Embryonic facial prominence (tissue), 1 donor: ENCODE measurements around the gene CFAP92.
"Not testable (repeated sequence)": the region's sequence is repeated elsewhere in the genome, so short reads cannot be mapped to it uniquely, and the experiment has no call there.

Experiments
- DNase-seq: peaks from one replicate; pipeline ENCODE4 v3.0.0-alpha.2; 2016; ENCODE audit errors: extremely low spot score

The CFAP92 gene

GRCh38 chr3:128936341-128936740, 57.5 kb downstream of the CFAP92 start:
- DNase-seq = no peak

DNA sequence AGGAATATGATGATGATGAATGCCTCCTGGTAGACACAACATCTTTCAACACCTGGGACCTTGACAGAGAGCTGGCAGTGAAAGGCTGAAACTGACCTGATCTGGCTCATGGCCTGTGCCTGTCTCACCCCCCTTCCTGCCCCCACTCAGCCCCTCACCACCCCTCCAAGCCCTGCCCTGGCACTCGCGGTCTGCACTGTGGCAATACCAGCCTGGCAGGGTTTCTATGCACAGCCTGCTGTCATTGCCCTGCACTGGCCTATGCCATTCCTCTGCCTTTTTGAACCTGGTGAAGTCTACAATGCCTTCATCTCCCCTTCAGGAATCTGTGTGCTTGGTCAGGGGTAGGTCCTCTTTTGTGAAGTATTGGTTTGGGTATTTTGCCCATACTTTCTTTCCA, 58.0 kb downstream of the CFAP92 start:
- DNase-seq = no peak

DNA sequence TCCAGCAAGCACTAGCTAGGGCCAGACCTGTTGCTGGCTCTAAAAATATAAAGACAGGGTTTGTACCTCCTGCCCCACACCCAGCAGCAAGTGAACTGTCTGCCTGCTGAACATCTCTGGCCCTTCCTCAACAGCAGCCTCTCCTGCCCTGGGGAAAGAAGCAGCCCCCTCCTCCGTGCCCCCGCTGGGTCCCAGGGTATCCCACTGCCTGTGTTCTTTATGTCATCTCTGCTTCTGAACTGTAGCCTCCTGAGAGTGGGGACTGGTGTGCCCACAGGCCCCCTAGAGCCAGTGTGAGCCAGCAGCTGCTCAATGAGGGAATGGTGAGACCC, 60.0 kb downstream of the CFAP92 start:
- no peak for DNase-seq

DNA sequence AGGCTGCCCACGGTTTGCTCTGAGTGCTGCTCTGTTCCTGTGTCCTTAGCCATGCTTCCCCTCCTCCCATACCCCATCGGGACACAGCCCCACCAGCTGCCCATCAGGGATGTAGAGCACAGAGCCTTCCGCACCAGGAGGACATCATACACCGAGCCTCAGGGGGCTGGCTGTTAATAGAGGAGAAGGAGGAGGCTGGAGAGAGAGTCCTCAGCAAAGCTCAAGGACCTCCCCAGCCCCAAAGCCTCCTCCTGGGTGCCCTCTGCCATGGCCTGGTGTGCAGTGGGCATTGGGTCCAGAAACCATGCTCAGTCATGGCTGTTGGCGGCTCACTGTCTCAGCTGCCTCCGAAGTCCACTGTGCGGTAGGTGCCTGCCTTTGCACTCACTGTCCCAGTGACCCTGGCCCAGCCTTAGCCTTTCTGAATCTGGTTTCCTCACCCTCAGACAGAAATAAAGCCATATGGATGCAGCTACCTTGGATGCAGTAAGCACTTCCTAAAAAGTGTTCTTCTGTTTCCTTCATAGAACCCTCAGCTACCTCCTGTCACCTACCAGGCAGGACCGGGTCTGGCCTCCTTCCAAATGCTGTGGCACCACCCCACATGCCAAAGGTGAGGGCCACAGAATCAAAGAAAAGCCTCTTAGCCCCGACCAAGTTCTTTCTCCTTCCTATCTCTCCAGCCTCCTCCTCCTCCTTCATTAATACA, 60.5 kb downstream of the CFAP92 start:
- DNase-seq = no peak

DNA sequence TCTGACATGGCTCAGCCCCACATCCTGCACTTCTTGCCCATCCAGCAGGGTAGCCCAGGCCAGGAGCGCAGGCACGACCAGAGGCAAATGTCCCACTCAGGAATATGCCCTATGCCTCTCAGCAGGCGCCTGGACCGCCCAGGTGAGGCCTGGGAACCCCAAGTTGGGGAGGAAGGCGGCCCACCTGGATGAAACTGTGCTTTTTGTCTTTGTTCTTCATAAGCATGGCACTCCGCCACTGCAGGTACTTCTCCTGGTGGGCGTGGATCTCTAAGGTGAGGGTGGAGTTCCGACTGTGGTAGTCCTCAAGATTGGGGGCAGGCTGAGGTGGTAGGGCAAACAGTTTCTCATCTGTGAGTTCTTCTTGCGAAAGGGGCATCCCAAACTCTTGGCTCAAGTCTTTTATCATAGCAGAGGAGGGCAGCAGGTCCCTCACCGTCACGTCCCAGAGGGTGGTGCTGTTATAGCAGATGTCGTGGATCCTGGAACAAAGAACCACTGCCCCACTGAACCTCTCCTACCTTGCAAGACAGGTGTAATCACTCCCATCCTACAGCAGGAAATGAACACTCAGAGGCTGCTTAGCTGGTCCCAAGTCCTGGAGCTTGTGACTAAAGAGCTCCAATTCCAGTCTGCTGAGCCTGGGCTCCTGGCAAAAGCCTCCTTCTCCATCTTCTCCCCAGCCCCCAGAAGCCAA, 61.2 kb downstream of the CFAP92 start:
- no peak for DNase-seq

GRCh38 chr3:128931046-128931445, 62.8 kb downstream of the CFAP92 start:
- no peak for DNase-seq

- no peak for DNase-seq
These were observed 64.5 kb downstream of the CFAP92 start for GRCh38 chr3:128929364-128929763.

- DNase-seq = not testable (repeated sequence)
These were observed 69.9 kb downstream of the CFAP92 start for GRCh38 chr3:128923986-128924385.

DNA sequence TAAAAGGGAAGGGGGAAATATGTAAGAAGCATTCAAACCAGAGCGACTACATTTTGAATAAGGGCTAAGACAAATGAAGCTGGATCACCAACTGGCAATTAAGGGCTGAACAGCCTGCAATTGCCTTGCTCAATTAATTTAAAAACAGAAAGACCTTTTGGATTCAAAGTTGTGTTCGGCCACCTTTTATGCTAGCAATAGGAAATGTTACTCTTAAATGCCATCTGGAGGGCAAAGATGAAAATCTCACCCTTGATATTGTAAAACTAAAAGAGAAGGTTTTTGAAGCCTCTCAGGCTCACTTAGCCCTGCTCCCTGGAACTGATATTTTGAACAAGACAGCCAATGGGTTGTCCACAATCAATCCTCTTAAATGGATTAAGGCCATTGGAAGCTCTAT, 70.3 kb downstream of the CFAP92 start:
- DNase-seq = no peak

- no peak for DNase-seq
These were observed 70.9 kb downstream of the CFAP92 start for GRCh38 chr3:128922804-128923459.

GRCh38 chr3:128919988-128920387, 73.9 kb downstream of the CFAP92 start:
- DNase-seq = no peak

- no peak for DNase-seq
These were observed 76.6 kb downstream of the CFAP92 start for GRCh38 chr3:128917291-128917690.

GRCh38 chr3:128914966-128915645, 78.8 kb downstream of the CFAP92 start:
- no peak for DNase-seq

DNA sequence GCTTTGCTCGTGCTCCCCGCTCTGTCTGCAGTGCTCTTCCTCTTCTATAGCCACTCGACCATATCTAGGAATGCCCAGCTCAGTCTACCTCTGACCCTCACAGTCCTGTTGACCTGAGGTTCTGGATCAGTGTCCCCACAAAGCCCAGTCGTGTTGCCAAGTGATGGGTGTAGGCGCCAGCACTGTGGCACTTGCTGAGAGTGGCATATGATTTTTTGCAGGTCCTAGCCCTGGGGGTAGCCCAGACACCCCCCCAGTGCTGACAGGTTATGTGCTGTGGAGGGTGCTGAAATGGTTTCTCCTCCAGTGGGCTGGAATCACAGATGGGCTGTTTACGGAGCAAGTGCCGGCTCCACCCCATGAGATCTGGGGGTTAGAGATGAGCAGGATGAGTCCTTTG, 82.0 kb downstream of the CFAP92 start:
- DNase-seq = no peak

- no peak for DNase-seq
These were observed 83.9 kb downstream of the CFAP92 start for GRCh38 chr3:128910006-128910405.

- DNase-seq = no peak
These were observed 84.9 kb downstream of the CFAP92 start for GRCh38 chr3:128908951-128909350.

DNA sequence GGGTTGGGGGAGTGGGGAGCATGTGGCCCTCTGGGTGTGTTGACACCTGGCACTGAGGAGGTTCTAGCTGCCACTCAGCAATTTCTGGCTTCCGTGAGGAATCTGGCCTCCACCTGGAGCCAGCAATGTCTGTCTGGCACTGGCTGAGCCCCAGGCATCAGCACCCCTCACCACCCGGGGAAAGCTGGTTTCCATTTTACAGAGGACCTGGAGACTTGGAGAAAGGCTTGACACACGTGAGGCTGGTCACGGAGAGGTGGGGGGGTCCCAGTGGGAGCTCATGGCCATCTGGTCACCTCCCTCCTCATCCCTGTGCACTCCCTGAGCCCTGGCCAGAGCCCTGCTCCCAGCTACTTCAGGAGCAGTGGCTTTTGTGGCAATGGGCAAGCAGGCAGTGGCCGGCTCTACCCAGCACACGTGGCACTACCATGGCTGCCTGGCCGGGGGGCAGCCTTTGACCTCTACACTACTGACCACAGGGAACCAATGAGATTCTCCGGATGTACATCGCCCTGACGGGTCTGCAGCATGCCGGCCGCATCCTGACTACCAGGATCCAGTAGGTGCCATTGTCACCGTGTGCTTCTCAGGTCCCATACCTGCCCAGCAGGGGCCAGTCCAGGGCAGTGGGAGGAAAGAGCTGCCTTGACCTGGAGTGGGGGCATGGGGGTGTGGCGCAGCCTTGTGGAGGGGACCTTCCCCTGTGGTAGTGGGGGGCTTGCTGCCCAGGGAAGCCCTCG, 86.0 kb downstream of the CFAP92 start:
- no peak for DNase-seq

GRCh38 chr3:128906804-128907525, 86.9 kb downstream of the CFAP92 start:
- no peak for DNase-seq

DNA sequence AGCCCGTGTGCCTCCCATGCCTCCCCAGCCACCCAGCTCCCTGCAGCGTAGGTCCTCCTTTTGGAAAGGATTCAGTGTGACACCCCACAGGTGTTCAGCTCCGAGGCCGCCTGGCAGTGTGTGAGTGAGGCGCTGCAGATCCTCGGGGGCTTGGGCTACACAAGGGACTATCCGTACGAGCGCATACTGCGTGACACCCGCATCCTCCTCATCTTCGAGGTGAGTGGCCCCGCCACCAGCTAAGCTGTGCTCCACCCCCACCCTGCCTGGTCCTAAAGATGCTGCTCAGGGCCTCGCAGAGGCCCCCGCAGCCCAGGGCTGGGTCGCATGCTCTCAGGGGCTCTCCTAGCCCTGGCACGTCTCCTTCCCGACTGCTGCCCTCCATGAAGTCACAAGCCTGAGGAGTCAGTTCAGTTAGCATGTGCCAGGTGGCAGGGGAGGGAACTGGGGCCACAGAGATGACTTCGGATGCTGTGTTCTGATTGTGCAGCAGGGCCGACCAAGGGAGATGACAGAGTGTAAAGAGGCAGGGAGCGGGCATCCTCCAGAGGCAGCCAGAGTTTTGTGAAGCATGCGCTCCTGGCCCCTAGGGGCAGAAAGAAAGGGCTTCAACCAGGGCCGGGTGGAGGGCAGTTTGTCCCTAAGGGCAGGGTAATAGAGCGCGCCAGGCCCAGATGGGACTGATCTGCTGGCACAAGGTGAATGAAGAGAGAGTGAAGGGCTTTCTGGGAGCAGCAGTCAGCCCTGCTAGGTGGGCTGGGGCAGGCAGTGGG, 87.7 kb downstream of the CFAP92 start:
- no peak for DNase-seq

DNA sequence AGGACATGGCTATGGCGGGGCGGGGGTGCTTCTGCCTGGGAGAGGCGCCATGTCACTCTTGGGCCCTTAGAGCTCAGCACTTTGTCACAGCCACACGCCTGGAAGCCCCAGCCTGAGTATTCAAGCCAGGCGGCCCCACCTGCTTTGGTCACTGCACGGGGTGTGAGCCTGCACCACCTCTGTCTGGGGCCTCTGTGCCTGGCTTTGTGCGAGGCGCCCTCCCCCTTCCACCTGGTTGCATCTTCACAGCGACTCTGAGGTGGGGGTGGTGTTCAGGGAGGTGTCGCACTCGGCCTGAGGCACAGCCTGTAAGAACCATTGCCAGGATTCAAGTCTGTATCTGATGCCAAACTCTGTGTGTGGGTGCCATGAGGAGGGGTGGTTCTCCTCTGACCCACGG, 90.4 kb downstream of the CFAP92 start:
- DNase-seq = no peak
